GM23338 (cell line): ENCODE results near the gene DSCAML1. TPM values are rescaled to one million over a fixed set of nuclear protein-coding genes. Genes with fewer than 3 reads are reported as not detected.

Experiments
- ATAC-seq: fragments of 200-7000 bp; cut with Tn5 transposase; 3 replicates; pipeline ENCODE4 v1.9.1; 2020
- DNase-seq: peaks from one replicate; pipeline ENCODE4 v3.0.0-alpha.2; 2015; ENCODE audit warnings: low spot score
- H2AFZ ChIP-seq: fragments of 200-600 bp; sonication (generic); 2 replicates; pipeline ENCODE4 v1.8.0; 2016; ENCODE audit warnings: antibody characterized with exemption, mild to moderate bottlenecking, moderate library complexity
- H3F3A ChIP-seq: fragments of 200-600 bp; sonication (generic); replicated peaks from 2 replicates; pipeline ENCODE4 v1.8.0; 2017; ENCODE audit warnings: antibody characterized with exemption, mixed run types, low read depth
- H3K27ac ChIP-seq: fragments of 200-600 bp; sonication (generic); 2 replicates; pipeline ENCODE4 v1.6.1; 2016; ENCODE audit warnings: low read depth
- H3K27me3 ChIP-seq: fragments of 200-600 bp; sonication (generic); 2 replicates; pipeline ENCODE4 v1.8.0; 2016; ENCODE audit warnings: mild to moderate bottlenecking, mixed run types, moderate library complexity; ENCODE audit not compliant: insufficient read depth
- H3K36me3 ChIP-seq: fragments of 200-600 bp; sonication (generic); 2 replicates; pipeline ENCODE4 v1.8.0; 2016; ENCODE audit warnings: mild to moderate bottlenecking; ENCODE audit not compliant: insufficient read depth
- H3K4me1 ChIP-seq: fragments of 200-600 bp; sonication (generic); 2 replicates; pipeline ENCODE4 v1.8.0; 2016; ENCODE audit warnings: mild to moderate bottlenecking, moderate library complexity; ENCODE audit not compliant: insufficient read depth
- H3K4me2 ChIP-seq: fragments of 200-600 bp; sonication (generic); 2 replicates; pipeline ENCODE4 v1.7.1; 2017; ENCODE audit warnings: mixed run types
- H3K4me3 ChIP-seq: fragments of 200-600 bp; sonication (generic); 2 replicates; pipeline ENCODE4 v1.6.1; 2016; ENCODE audit warnings: mixed run types
- H3K79me2 ChIP-seq: fragments of 200-600 bp; sonication (generic); replicated peaks from 2 replicates; pipeline ENCODE4 v1.8.0; 2017; ENCODE audit warnings: mild to moderate bottlenecking; ENCODE audit not compliant: insufficient read depth
- H3K9me2 ChIP-seq: fragments of 200-600 bp; sonication (generic); 2 replicates; pipeline ENCODE4 v1.8.0; 2017; ENCODE audit not compliant: insufficient read depth
- H4K20me1 ChIP-seq: fragments of 200-600 bp; sonication (generic); replicated peaks from 2 replicates; pipeline ENCODE4 v1.8.0; 2017; ENCODE audit warnings: mild to moderate bottlenecking; ENCODE audit not compliant: insufficient read depth
- H3K27ac Mint-ChIP-seq: 2 replicates; pipeline ENCODE4 v1.8.0; 2020; ENCODE audit warnings: inconsistent platforms, mild to moderate bottlenecking, moderate library complexity, mixed read lengths
- H3K27me3 Mint-ChIP-seq: 3 replicates; pipeline ENCODE4 v1.8.0; 2022; ENCODE audit warnings: low read depth, mild to moderate bottlenecking, moderate library complexity, mixed read lengths, inconsistent platforms; ENCODE audit not compliant: insufficient read depth, poor library complexity
- H3K36me3 Mint-ChIP-seq: 3 replicates; pipeline ENCODE4 v1.8.0; 2021; ENCODE audit warnings: low read depth, mild to moderate bottlenecking, inconsistent platforms, moderate library complexity, mixed read lengths
- H3K4me1 Mint-ChIP-seq: 3 replicates; pipeline ENCODE4 v1.8.0; 2020; ENCODE audit warnings: mild to moderate bottlenecking, inconsistent platforms, mixed read lengths
- H3K4me3 Mint-ChIP-seq: 3 replicates; pipeline ENCODE4 v1.8.0; 2021; ENCODE audit warnings: moderate library complexity, mild to moderate bottlenecking, inconsistent platforms, mixed read lengths
- H3K9me3 Mint-ChIP-seq: 3 replicates; pipeline ENCODE4 v1.8.0; 2020; ENCODE audit warnings: moderate library complexity, mild to moderate bottlenecking, inconsistent platforms, mixed read lengths
- CREB1 ChIP-seq: fragments of 250-450 bp; sonication (Bioruptor Pico); IDR thresholded peaks from 2 replicates; pipeline ENCODE4 v1.5.0; 2020; ENCODE audit warnings: low read depth, mild to moderate bottlenecking, moderate library complexity
- CTCF ChIP-seq, 2 experiments: fragments of 200-600 bp in 1 of 2; sonication (generic) in 1 of 2; conservative IDR thresholded peaks; 2 replicates each; pipeline versions ENCODE4 v1.5.1 to v1.6.1; 2016 to 2017; ENCODE audit warnings: antibody characterized with exemption in 2 of 2, low read depth in 2 of 2, mild to moderate bottlenecking in 2 of 2, moderate library complexity in 1 of 2
- ETS1 ChIP-seq: IDR thresholded peaks from 2 replicates; pipeline ENCODE4 v1.6.1; 2016; ENCODE audit warnings: antibody characterized with exemption
- EZH2 ChIP-seq: fragments of 200-600 bp; sonication (generic); IDR thresholded peaks from one replicate; pipeline ENCODE4 v1.8.0; 2017; ENCODE audit warnings: antibody characterized with exemption, mild to moderate bottlenecking, low read depth; ENCODE audit not compliant: unreplicated experiment
- EZH2phosphoT487 ChIP-seq: fragments of 200-600 bp; sonication (generic); IDR thresholded peaks from one replicate; pipeline ENCODE4 v1.8.1; 2018; ENCODE audit warnings: antibody characterized with exemption; ENCODE audit not compliant: unreplicated experiment
- JUNB ChIP-seq: IDR thresholded peaks from one replicate; pipeline ENCODE4 v1.6.1; 2016; ENCODE audit warnings: antibody characterized with exemption; ENCODE audit not compliant: unreplicated experiment
- NANOG ChIP-seq: IDR thresholded peaks from 2 replicates; pipeline ENCODE4 v1.6.1; 2016; ENCODE audit warnings: antibody characterized with exemption, borderline replicate concordance
- POLR2AphosphoS5 ChIP-seq: IDR thresholded peaks from 2 replicates; pipeline ENCODE4 v1.6.1; 2016; ENCODE audit warnings: antibody characterized with exemption, low read depth
- REST ChIP-seq: IDR thresholded peaks from one replicate; pipeline ENCODE4 v1.6.1; 2018; ENCODE audit warnings: antibody characterized with exemption; ENCODE audit not compliant: unreplicated experiment
- STAT1 ChIP-seq: IDR thresholded peaks from one replicate; pipeline ENCODE4 v1.6.1; 2016; ENCODE audit warnings: antibody characterized with exemption; ENCODE audit not compliant: unreplicated experiment
- ZNF114 ChIP-seq: fragments of 250-450 bp; sonication (Bioruptor Pico); IDR thresholded peaks from 2 replicates; pipeline ENCODE4 v1.5.0; 2020; ENCODE audit warnings: mild to moderate bottlenecking, moderate library complexity
- ZNF331 ChIP-seq: fragments of 250-450 bp; sonication (Bioruptor Pico); IDR thresholded peaks from 2 replicates; pipeline ENCODE4 v1.5.0; 2020; ENCODE audit warnings: low read depth, mild to moderate bottlenecking, moderate library complexity
- polyA plus RNA-seq: library from polyadenylated mRNA; unstranded; fragments of >200 nt; fragmentation: Nextera tagmentation; extraction: Ambion mirVana; gene quantifications from 2 replicates; pipeline ENCODE4 v1.2.1, GENCODE V29; 2016
- total RNA-seq: library from RNA; depleted of rRNA; stranded (reverse); fragments of >200 nt; shearing (Covaris generic); gene quantifications from 2 replicates; pipeline ENCODE4 v1.2.3, GENCODE V29; 2014

Gene DSCAML1
- total and polyA plus RNA-seq, 2 experiments from 2014 or later: 0.17 TPM; not detected in 1

- H3K36me3 ChIP-seq: no peaks in the 10 kb centered on the region
These were observed 95.2 kb downstream of the DSCAML1 start for GRCh38 chr11:117701781-117702180.

GRCh38 chr11:117700551-117700950 lies 96.5 kb downstream of the DSCAML1 start:
- H3K27me3 ChIP-seq: no peaks in the 10 kb centered on the region
- no peaks in the 10 kb centered on the region for H3K36me3 ChIP-seq
- ATAC-seq (no peak), DNase-seq (no peak)
- H3K4me1 ChIP-seq: peaks cover 17% of the 10 kb centered on the region
- no peaks in the 10 kb centered on the region for H3K36me3 Mint-ChIP-seq
- H3K9me3 Mint-ChIP-seq: no peaks in the 10 kb centered on the region
- no peak overlapping the region for H3K4me3 ChIP-seq
- no peaks in the 10 kb centered on the region for H4K20me1 ChIP-seq
- H3F3A ChIP-seq: no peaks in the 10 kb centered on the region
- no peak overlapping the region for H2AFZ ChIP-seq
- H3K27ac ChIP-seq: no peak overlapping the region
- peaks cover 14% of the 10 kb centered on the region for H3K27me3 Mint-ChIP-seq
- no peak overlapping the region for H3K4me3 Mint-ChIP-seq
- no peaks in the 10 kb centered on the region for H3K9me2 ChIP-seq
- H3K27ac Mint-ChIP-seq: no peak overlapping the region
- peaks cover 32% of the 10 kb centered on the region for H3K4me1 Mint-ChIP-seq
- H3K79me2 ChIP-seq: no peaks in the 10 kb centered on the region
- no peak overlapping the region for H3K4me2 ChIP-seq
- no peak for TF ChIP-seq ZNF114 (CRISPR knock-in tag)
- no peak for TF ChIP-seq STAT1
- no peak for TF ChIP-seq NANOG
- no peak for TF ChIP-seq JUNB
- TF ChIP-seq ZNF331 (CRISPR knock-in tag): no peak
- TF ChIP-seq REST: no peak
- TF ChIP-seq EZH2: no peak
- TF ChIP-seq EZH2phosphoT487: no peak
- no peak for TF ChIP-seq CREB1 (CRISPR knock-in tag)
- TF ChIP-seq POLR2AphosphoS5: no peak
- no peak for TF ChIP-seq ETS1
- no peak for TF ChIP-seq CTCF (conservative IDR thresholded peaks at IDR 0.05; ENCODE audit: low read depth in 2 of 2)

More at GRCh38 chr11:117701781-117702180, 95.2 kb downstream of the DSCAML1 start:
- Histone ChIP-seq H3K4me3 (no peak overlapping the region), H3F3A (no peaks in the 10 kb centered on the region), H3K27me3 (no peaks in the 10 kb centered on the region), H3K4me1 (peaks cover 13% of the 10 kb centered on the region), H3K4me2 (no peak overlapping the region), H3K27ac (no peak overlapping the region), H4K20me1 (no peaks in the 10 kb centered on the region), H3K79me2 (no peaks in the 10 kb centered on the region), H2AFZ (no peak overlapping the region), H3K9me2 (no peaks in the 10 kb centered on the region)
- no peak for ATAC-seq
- DNase-seq: no peak
- Mint-ChIP-seq H3K9me3 (no peaks in the 10 kb centered on the region), H3K27ac (no peak overlapping the region), H3K4me1 (peaks cover 35% of the 10 kb centered on the region), H3K36me3 (no peaks in the 10 kb centered on the region), H3K27me3 (peaks cover 14% of the 10 kb centered on the region), H3K4me3 (no peak overlapping the region)
- no peak for TF ChIP-seq CTCF (conservative IDR thresholded peaks at IDR 0.05; ENCODE audit: low read depth in 2 of 2)
